ENCODE measurements around the gene FHAD1. TPM values are rescaled to one million over a fixed set of nuclear protein-coding genes. Genes with fewer than 3 reads are reported as not detected.

FHAD1 gene
- total and polyA plus RNA-seq, 10 of the 15 experiments (the other 5 are each of a cell fraction or from before 2014, with no cell fraction given): 0.09 to 1.0 (median 0.32) TPM; not detected in 2

DNA sequence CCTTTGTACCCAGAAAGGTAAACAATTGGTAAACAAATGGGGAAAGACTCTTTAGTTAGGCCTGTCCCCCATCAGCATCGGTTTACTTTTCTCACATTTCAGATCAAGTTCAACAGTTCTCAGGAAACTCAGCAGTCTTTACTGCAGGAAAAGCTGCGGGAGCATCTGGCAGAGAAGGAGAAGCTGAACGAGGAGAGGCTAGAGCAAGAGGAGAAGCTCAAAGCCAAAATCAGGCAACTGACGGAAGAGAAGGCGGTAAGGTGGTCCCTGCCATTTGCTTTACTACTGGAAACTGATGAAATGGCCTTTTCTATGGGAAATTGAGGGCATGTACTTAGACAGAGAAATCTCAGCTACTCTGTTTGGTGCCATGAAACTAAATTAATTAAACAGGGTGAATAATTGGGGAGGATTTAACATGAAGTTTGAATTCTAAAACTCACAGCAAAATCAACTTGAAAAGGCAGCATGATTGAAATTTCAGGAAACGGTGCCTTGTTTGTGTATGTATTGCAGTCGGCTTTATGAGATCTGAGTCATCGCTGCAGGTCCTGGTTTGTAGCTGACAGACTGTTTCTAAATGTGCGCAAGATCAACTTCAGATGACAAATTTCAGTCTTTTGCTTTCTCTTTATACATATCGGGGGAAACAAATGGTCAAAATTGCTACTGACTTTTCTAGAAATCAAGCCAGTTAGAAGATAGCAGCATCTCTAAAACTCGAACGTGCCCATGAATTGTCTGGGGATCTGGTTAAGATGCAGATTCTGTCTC is 94.8 kb downstream of the FHAD1 start:
- no peak overlapping the region for H3K4me3 ChIP-seq
- H2AFZ ChIP-seq (ENCODE audit: control insufficient read depth, low read depth, low read length): peak overlapping the region; percentile 67
- ChIA-PET POLR2A (no interaction called here), SMC1A (ENCODE audit: uncharacterized antibody, unreplicated experiment) (interaction anchor here (0.5 to 1.5 kb wide), 4 partner anchors 8 to 177 kb away, joined by 3 to 7 read pairs (median 4); no protein-coding TSS in a partner anchor), RAD21 (ENCODE audit: unreplicated experiment) (interaction anchor here (1.5 kb wide), 1 partner anchor 18 kb away, joined by 4 read pairs; no protein-coding TSS in a partner anchor), CTCF (interaction anchor here (0.7 to 2.5 kb wide), 5 partner anchors 15 to 90 kb away, joined by 3 to 11 read pairs (median 4); no protein-coding TSS in a partner anchor)
- peaks cover 19% of the 10 kb centered on the region for H3K4me1 ChIP-seq (ENCODE audit: control insufficient read depth, insufficient read depth, low read length)
- WGBS (ENCODE audit: insufficient coverage, insufficient replicate concordance, low lambda C conversion rate, missing lambda C conversion rate): 35% methylated on average over 12 of the region's 12 CpGs
- no peak overlapping the region for H3K9ac ChIP-seq (ENCODE audit: control insufficient read depth, insufficient read depth, low read length)
- H3K36me3 ChIP-seq (ENCODE audit: control insufficient read depth in 2 of 2, insufficient read depth in 2 of 2, low read length in 1 of 2): no peaks in the 10 kb centered on the region
- H4K20me1 ChIP-seq (ENCODE audit: control insufficient read depth, insufficient read depth): no peaks in the 10 kb centered on the region
- intact Hi-C loops (cut with micrococcal nuclease; ENCODE audit: unreplicated experiment): no loop called here
- FAIRE-seq: no peak
- TF ChIP-seq BACH1 (IDR thresholded peaks at IDR 0.05; ENCODE audit: borderline replicate concordance): no peak
- no peak for TF ChIP-seq CREM (IDR thresholded peaks at IDR 0.05; ENCODE audit: low read depth)
- TF ChIP-seq RUNX3 (IDR thresholded peaks at IDR 0.05; ENCODE audit: low read length): peak; percentile 13; the same call in 1 of the 2 replicates
- TF ChIP-seq JUNB (IDR thresholded peaks at IDR 0.05): peak; percentile 60
- H3K27ac ChIP-seq (ENCODE audit: control insufficient read depth, insufficient read depth): no peak overlapping the region
- H3K4me2 ChIP-seq (ENCODE audit: control insufficient read depth, insufficient read depth): peak overlapping the region; percentile 69; the same call in 1 of the 2 replicates
- no peaks in the 10 kb centered on the region for H3K27me3 ChIP-seq (replicated peaks in 1 of 2; ENCODE audit: control insufficient read depth in 2 of 2, insufficient read depth in 2 of 2, low read length in 1 of 2)
- DNase-seq (ENCODE audit: low read depth, low spot score): no peak
- no peaks in the 10 kb centered on the region; the same call in 2 of the 3 replicates for H3K9me3 ChIP-seq (replicated peaks; ENCODE audit: control insufficient read depth, insufficient read depth, low read length)
- BruUV-seq (replicated peaks): no TSS peak
- no peaks in the 10 kb centered on the region for H3K79me2 ChIP-seq (ENCODE audit: control insufficient read depth, insufficient read depth, low read length)
- no peak for ATAC-seq
- in situ Hi-C loops (cut with MboI): no loop called here

DNA sequence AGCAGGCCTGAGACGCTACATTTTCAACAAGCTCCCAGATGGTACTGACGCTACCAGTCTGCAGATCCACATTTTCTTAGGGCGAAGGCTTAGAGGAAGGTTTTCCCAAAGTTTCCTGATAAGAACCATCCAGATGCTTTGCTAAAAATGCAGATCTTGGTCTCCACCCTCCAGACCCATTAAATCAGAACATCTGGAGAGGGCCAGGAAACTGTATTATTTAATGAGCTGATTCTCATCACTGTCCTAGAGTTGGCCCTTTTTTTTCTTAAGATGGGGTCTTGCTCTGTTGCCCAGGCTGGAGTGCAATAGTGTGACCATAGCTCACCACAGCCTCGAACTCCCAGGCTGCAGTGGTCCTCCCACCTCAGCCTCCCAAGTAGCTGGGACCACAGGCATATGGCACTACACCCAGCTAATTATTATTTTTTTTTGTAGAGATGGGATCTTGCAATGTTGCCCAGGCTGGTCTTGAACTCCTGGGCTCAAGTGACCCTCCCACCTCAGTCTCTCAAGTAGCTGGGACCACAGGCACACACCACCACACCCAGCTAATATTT is 95.5 kb downstream of the FHAD1 start:
- peak overlapping the region; percentile 67 for H2AFZ ChIP-seq (ENCODE audit: control insufficient read depth, low read depth, low read length)
- CTCF ChIA-PET: interaction anchor here (0.7 to 2.5 kb wide), 5 partner anchors 14 to 89 kb away, joined by 3 to 11 read pairs (median 4); no protein-coding TSS in a partner anchor
- POLR2A ChIA-PET: no interaction called here
- WGBS (ENCODE audit: insufficient coverage, insufficient replicate concordance, low lambda C conversion rate, missing lambda C conversion rate): 18% methylated on average over 4 of the region's 4 CpGs
- no peaks in the 10 kb centered on the region for H3K36me3 ChIP-seq (ENCODE audit: control insufficient read depth in 2 of 2, insufficient read depth in 2 of 2, low read length in 1 of 2)
- no peaks in the 10 kb centered on the region for H3K27me3 ChIP-seq (replicated peaks in 1 of 2; ENCODE audit: control insufficient read depth in 2 of 2, insufficient read depth in 2 of 2, low read length in 1 of 2)
- RAD21 ChIA-PET (ENCODE audit: unreplicated experiment): no interaction called here
- no peak overlapping the region for H3K27ac ChIP-seq (ENCODE audit: control insufficient read depth, insufficient read depth)
- no peaks in the 10 kb centered on the region; the same call in 2 of the 3 replicates for H3K9me3 ChIP-seq (replicated peaks; ENCODE audit: control insufficient read depth, insufficient read depth, low read length)
- FAIRE-seq: no peak
- intact Hi-C loops (cut with micrococcal nuclease; ENCODE audit: unreplicated experiment) (no loop called here), in situ Hi-C loops (cut with MboI) (no loop called here)
- peaks cover 23% of the 10 kb centered on the region for H3K4me1 ChIP-seq (ENCODE audit: control insufficient read depth, insufficient read depth, low read length)
- no peak overlapping the region for H3K9ac ChIP-seq (ENCODE audit: control insufficient read depth, insufficient read depth, low read length)
- no peak for TF ChIP-seq NR2C2 (IDR thresholded peaks at IDR 0.05; ENCODE audit: borderline replicate concordance, control insufficient read depth, insufficient read length, low read depth)
- no peaks in the 10 kb centered on the region for H3K79me2 ChIP-seq (ENCODE audit: control insufficient read depth, insufficient read depth, low read length)
- H3K4me3 ChIP-seq: no peak overlapping the region
- H4K20me1 ChIP-seq (ENCODE audit: control insufficient read depth, insufficient read depth): no peaks in the 10 kb centered on the region
- H3K4me2 ChIP-seq (ENCODE audit: control insufficient read depth, insufficient read depth): peak overlapping the region; percentile 69; the same call in 1 of the 2 replicates
- no peak for DNase-seq (ENCODE audit: low read depth, low spot score)
- SMC1A ChIA-PET (ENCODE audit: uncharacterized antibody, unreplicated experiment): interaction anchor here (0.5 to 1.3 kb wide), 5 partner anchors 9 to 243 kb away, joined by 3 to 4 read pairs (median 3); no protein-coding TSS in a partner anchor
- no peak for ATAC-seq
- no TSS peak for BruUV-seq (replicated peaks)
